Measurements from ENCODE around the gene HDGF.

DNA sequence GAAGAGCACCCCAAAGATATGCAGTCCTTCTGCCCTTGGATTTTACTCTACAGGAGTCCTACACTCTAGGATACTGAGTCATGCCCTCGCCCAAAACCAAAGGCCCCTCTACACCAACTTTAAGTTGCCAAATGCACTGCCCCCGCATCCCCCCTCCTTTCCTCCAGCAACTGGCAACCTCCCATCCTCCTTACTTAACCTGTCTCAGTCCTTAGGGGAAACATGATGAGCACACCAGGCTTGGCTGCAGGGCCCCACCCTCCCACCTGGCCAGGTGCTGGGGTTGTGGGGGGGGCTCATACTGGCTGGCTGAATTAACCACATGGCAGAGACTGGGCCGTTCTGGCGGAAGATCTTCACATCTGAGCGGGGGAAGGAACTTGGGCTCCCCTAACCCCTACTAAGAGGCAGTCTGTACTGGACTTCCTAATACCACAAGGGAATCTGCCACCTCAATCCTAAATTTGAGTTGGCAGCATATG lies 1.2 kb downstream of the HDGF start:
- TF ChIP-seq, protein P1, sequence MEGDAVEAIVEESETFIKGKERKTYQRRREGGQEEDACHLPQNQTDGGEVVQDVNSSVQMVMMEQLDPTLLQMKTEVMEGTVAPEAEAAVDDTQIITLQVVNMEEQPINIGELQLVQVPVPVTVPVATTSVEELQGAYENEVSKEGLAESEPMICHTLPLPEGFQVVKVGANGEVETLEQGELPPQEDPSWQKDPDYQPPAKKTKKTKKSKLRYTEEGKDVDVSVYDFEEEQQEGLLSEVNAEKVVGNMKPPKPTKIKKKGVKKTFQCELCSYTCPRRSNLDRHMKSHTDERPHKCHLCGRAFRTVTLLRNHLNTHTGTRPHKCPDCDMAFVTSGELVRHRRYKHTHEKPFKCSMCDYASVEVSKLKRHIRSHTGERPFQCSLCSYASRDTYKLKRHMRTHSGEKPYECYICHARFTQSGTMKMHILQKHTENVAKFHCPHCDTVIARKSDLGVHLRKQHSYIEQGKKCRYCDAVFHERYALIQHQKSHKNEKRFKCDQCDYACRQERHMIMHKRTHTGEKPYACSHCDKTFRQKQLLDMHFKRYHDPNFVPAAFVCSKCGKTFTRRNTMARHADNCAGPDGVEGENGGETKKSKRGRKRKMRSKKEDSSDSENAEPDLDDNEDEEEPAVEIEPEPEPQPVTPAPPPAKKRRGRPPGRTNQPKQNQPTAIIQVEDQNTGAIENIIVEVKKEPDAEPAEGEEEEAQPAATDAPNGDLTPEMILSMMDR (IDR thresholded peaks at IDR 0.05; ENCODE audit: low read depth, low read length, poor library complexity, severe bottlenecking) = no peak
- TF ChIP-seq EZH2phosphoT487 (IDR thresholded peaks at IDR 0.05; ENCODE audit: borderline replicate concordance, low read length) = no peak
